H1 (cell line): ENCODE data around the gene GPR42. TPM values are rescaled to one million over a fixed set of nuclear protein-coding genes. Genes with fewer than 3 reads are reported as not detected.

Source experiments
- CHD2 ChIP-seq: IDR thresholded peaks from 2 replicates; pipeline ENCODE4 v1.6.1; 2012; ENCODE audit warnings: low read length, improper control_type of control experiment
- GABPA ChIP-seq: IDR thresholded peaks from 2 replicates; pipeline ENCODE4 v1.6.1; 2011; ENCODE audit warnings: mild to moderate bottlenecking, low read length, moderate library complexity, borderline replicate concordance; ENCODE audit not compliant: insufficient read depth
- MAX ChIP-seq: IDR thresholded peaks from 2 replicates; pipeline ENCODE4 v1.6.1; 2012; ENCODE audit warnings: inconsistent platforms
- POLR2AphosphoS5 ChIP-seq: IDR thresholded peaks from 2 replicates; pipeline ENCODE4 v1.6.1; 2011; ENCODE audit warnings: low read depth, low read length
- RBBP5 ChIP-seq: IDR thresholded peaks from 2 replicates; pipeline ENCODE4 v1.7.1; 2012; ENCODE audit warnings: low read depth, mild to moderate bottlenecking, inconsistent platforms, low read length, moderate library complexity, borderline replicate concordance
- RFX5 ChIP-seq: IDR thresholded peaks from 2 replicates; pipeline ENCODE4 v1.6.1; 2011; ENCODE audit warnings: low read depth, low read length, improper control_type of control experiment, borderline replicate concordance
- SAP30 ChIP-seq: fragments of 300-600 bp; sonication (generic); IDR thresholded peaks from 2 replicates; pipeline ENCODE4 v1.7.1; 2012; ENCODE audit warnings: low read length, moderate library complexity, mild to moderate bottlenecking, inconsistent platforms; ENCODE audit not compliant: insufficient read depth, insufficient replicate concordance
- SP1 ChIP-seq: IDR thresholded peaks from 2 replicates; pipeline ENCODE4 v1.6.1; 2011; ENCODE audit warnings: low read depth, low read length
- USF2 ChIP-seq: IDR thresholded peaks from 2 replicates; pipeline ENCODE4 v1.6.1; 2011; ENCODE audit warnings: low read length, improper control_type of control experiment
- ZNF274 ChIP-seq: IDR thresholded peaks from 2 replicates; pipeline ENCODE4 v1.7.0; 2012; ENCODE audit warnings: low read length, borderline replicate concordance; ENCODE audit errors: extremely low read depth
- polyA plus RNA-seq, 7 experiments: library from polyadenylated mRNA; depleted of rRNA in 3 of 7; stranded (reverse) in 5 of 7; unstranded in 2 of 7; fragments of >200 nt in 5 of 7; fragments of 200-250 nt in 2 of 7; gene quantifications; 1 replicate in 5 of 7; 2 replicates in 1 of 7; 4 replicates in 1 of 7; pipeline versions ENCODE4 v1.2.1 to v1.2.3, GENCODE V29; 2011 to 2013; ENCODE audit warnings: missing spikeins in 2 of 7, mixed read lengths in 2 of 7
- total RNA-seq: library from RNA; stranded (reverse); fragmentation: NEBNext Ultra II Directional; extraction: Animal tissue kit (Norgen Biotek cat#: 25700); gene quantifications from 2 replicates; pipeline ENCODE4 v1.2.1, GENCODE V29; 2021

The GPR42 gene
- total and polyA plus RNA-seq, 2 of the 8 experiments (the other 6 are each of a cell fraction or from before 2014, with no cell fraction given) = not detected

- TF ChIP-seq RBBP5 (no peak), CHD2 (no peak), RFX5 (no peak), MAX (no peak), SP1 (no peak), USF2 (no peak), ZNF274 (no peak), SAP30 (no peak), POLR2AphosphoS5 (no peak), GABPA (no peak)
Observed at GRCh38 chr19:35419046-35419445, 48.2 kb downstream of the GPR42 start (continued).
